Neuronal stem cell (in vitro differentiated cells): ENCODE results near the gene BPIFB1.
A peak's percentile ranks its signal among the peaks of the same experiment; 100 is the strongest.

Experiments used
- DNase-seq: peaks from one replicate; pipeline ENCODE4 v3.0.0-alpha.2; 2013; ENCODE audit warnings: low spot score
- H2AFZ ChIP-seq: one replicate; pipeline ENCODE4 v1.6.1; 2013; ENCODE audit warnings: mild to moderate bottlenecking, low read length, inconsistent platforms
- H2AK5ac ChIP-seq: 2 replicates; pipeline ENCODE4 v1.6.1; 2013; ENCODE audit warnings: low read depth, mild to moderate bottlenecking, inconsistent platforms, low read length, moderate library complexity, mixed read lengths
- H2BK120ac ChIP-seq: 2 replicates; pipeline ENCODE4 v1.6.1; 2013; ENCODE audit warnings: low read depth, mild to moderate bottlenecking, inconsistent platforms, low read length, moderate library complexity, mixed read lengths
- H2BK12ac ChIP-seq: one replicate; pipeline ENCODE4 v1.6.1; 2013; ENCODE audit warnings: low read length, inconsistent platforms
- H2BK15ac ChIP-seq: 2 replicates; pipeline ENCODE4 v1.6.1; 2013; ENCODE audit warnings: mild to moderate bottlenecking, low read length, inconsistent platforms, mixed read lengths
- H2BK5ac ChIP-seq: one replicate; pipeline ENCODE4 v1.6.1; 2013; ENCODE audit warnings: inconsistent platforms, mild to moderate bottlenecking, low read length, moderate library complexity
- H3K14ac ChIP-seq: one replicate; pipeline ENCODE4 v1.6.1; 2013; ENCODE audit warnings: low read length, inconsistent platforms
- H3K18ac ChIP-seq: 2 replicates; pipeline ENCODE4 v1.6.1; 2013; ENCODE audit warnings: low read length, inconsistent platforms
- H3K23ac ChIP-seq: 2 replicates; pipeline ENCODE4 v1.6.1; 2013; ENCODE audit warnings: low read depth, mild to moderate bottlenecking, mixed read lengths, low read length, inconsistent platforms; ENCODE audit not compliant: poor library complexity
- H3K27ac ChIP-seq: replicated peaks from 3 replicates; pipeline ENCODE4 v1.5.1; 2013; ENCODE audit warnings: low read length, inconsistent platforms
- H3K27me3 ChIP-seq, 3 experiments: 2 replicates each; pipeline ENCODE4 v1.6.1; 2013; ENCODE audit warnings: low read length in 3 of 3, mild to moderate bottlenecking in 2 of 3, inconsistent platforms in 1 of 3, low read depth in 1 of 3, mixed read lengths in 1 of 3, moderate library complexity in 1 of 3; ENCODE audit not compliant: control insufficient read depth in 3 of 3, insufficient read depth in 3 of 3
- H3K36me3 ChIP-seq, 2 donors: replicated peaks in 1 of 2; 2 replicates each; pipeline ENCODE4 v1.6.1; 2013; ENCODE audit warnings: low read length in 2 of 2; ENCODE audit not compliant: control insufficient read depth in 2 of 2, insufficient read depth in 2 of 2
- H3K4ac ChIP-seq: 2 replicates; pipeline ENCODE4 v1.6.1; 2013; ENCODE audit warnings: inconsistent platforms, mild to moderate bottlenecking, low read length, moderate library complexity
- H3K4me1 ChIP-seq, 2 donors: 1 replicate in 1 of 2; 2 replicates in 1 of 2; pipeline ENCODE4 v1.6.1; 2013; ENCODE audit warnings: low read length in 2 of 2, low read depth in 1 of 2; ENCODE audit not compliant: control insufficient read depth in 2 of 2, insufficient read depth in 1 of 2
- H3K4me2 ChIP-seq: one replicate; pipeline ENCODE4 v1.6.1; 2013; ENCODE audit warnings: mild to moderate bottlenecking, low read length, inconsistent platforms; ENCODE audit not compliant: insufficient read depth, poor library complexity, severe bottlenecking
- H3K4me3 ChIP-seq, 2 donors: 2 replicates each; pipeline ENCODE4 v1.5.1; 2013; ENCODE audit warnings: low read length in 2 of 2, mild to moderate bottlenecking in 2 of 2, inconsistent platforms in 1 of 2, moderate library complexity in 1 of 2
- H3K79me1 ChIP-seq: one replicate; pipeline ENCODE4 v1.6.1; 2013; ENCODE audit warnings: low read depth, mild to moderate bottlenecking, inconsistent platforms, low read length, moderate library complexity
- H3K9ac ChIP-seq: one replicate; pipeline ENCODE4 v1.6.1; 2013; ENCODE audit warnings: mild to moderate bottlenecking, low read depth, low read length, inconsistent platforms; ENCODE audit not compliant: poor library complexity
- H3K9me3 ChIP-seq, 2 donors: replicated peaks in 1 of 2; 2 replicates each; pipeline versions ENCODE3 to v1.6.1; 2013; ENCODE audit warnings: low read length in 2 of 2, mild to moderate bottlenecking in 2 of 2, inconsistent platforms in 1 of 2, low read depth in 1 of 2, mixed read lengths in 1 of 2, moderate library complexity in 1 of 2; ENCODE audit not compliant: control insufficient read depth in 2 of 2, insufficient read depth in 1 of 2
- H4K8ac ChIP-seq: one replicate; pipeline ENCODE4 v1.6.1; 2013; ENCODE audit warnings: low read depth, mild to moderate bottlenecking, inconsistent platforms, low read length, moderate library complexity
- H4K91ac ChIP-seq: one replicate; pipeline ENCODE4 v1.6.1; 2013; ENCODE audit warnings: low read length, low read depth, mild to moderate bottlenecking, inconsistent platforms; ENCODE audit not compliant: poor library complexity
- WGBS, 2 donors: extraction: QIAGEN DNeasy Blood & Tissue Kit; methylation state at CpG; one replicate each; pipeline ENCODE4 v1.1.7; 2013; ENCODE audit warnings: missing lambda C conversion rate in 2 of 2, mixed read lengths in 1 of 2; ENCODE audit not compliant: insufficient read length in 2 of 2, insufficient replicate concordance in 1 of 2; ENCODE audit errors: extremely low coverage in 2 of 2; 5-methylcytosine and 5-hydroxymethylcytosine counted together

The BPIFB1 gene

DNA sequence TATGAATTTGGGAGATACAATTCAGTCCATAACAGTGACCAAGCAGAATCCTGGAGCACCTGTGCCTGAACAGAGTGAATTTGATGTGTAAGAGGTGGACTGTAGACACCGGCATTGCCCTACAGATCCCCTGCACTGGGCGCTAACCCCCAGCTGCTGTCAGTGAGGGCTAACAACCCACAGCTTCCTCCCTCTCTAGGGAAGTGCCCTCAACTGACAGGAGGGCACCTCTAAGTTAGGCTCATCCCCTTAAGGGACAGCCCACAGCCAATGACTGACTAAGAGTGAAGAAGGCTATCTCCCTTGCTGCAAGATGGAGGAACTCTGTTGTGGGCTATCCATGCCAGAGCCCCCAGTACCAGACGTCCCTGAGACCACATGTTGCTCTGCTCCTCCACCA lies 15.3 kb upstream of the BPIFB1 start:
- H3K18ac ChIP-seq, result no peak overlapping the region
- no peaks in the 10 kb centered on the region for H3K9me3 ChIP-seq
- no peak overlapping the region for H2BK120ac ChIP-seq
- no peak overlapping the region for H2BK15ac ChIP-seq
- H3K4me1 ChIP-seq, result peaks cover 0 to 2% of the 10 kb centered on the region in 2 donors
- H2BK12ac ChIP-seq, result no peak overlapping the region
- H3K27ac ChIP-seq, result no peak overlapping the region
- H3K36me3 ChIP-seq, result no peaks in the 10 kb centered on the region
- H2AK5ac ChIP-seq, result no peak overlapping the region
- no peak overlapping the region for H3K4me2 ChIP-seq
- no peak overlapping the region for H4K8ac ChIP-seq
- no peak overlapping the region for H3K9ac ChIP-seq
- H3K14ac ChIP-seq, result peak overlapping the region; percentile 32
- no peak overlapping the region for H3K4me3 ChIP-seq
- no CpG with 5 or more reads among the region's 3 CpGs for WGBS, 2 donors
- peak overlapping the region; percentile 60 for H3K4ac ChIP-seq
- no peaks in the 10 kb centered on the region for H3K79me1 ChIP-seq
- H3K23ac ChIP-seq, result no peak overlapping the region
- H2BK5ac ChIP-seq, result no peak overlapping the region
- H2AFZ ChIP-seq, result no peak overlapping the region
- peaks cover 0 to 7% (median 0%) of the 10 kb centered on the region in 3 experiments for H3K27me3 ChIP-seq
- DNase-seq, result no peak
- no peak overlapping the region for H4K91ac ChIP-seq

DNA sequence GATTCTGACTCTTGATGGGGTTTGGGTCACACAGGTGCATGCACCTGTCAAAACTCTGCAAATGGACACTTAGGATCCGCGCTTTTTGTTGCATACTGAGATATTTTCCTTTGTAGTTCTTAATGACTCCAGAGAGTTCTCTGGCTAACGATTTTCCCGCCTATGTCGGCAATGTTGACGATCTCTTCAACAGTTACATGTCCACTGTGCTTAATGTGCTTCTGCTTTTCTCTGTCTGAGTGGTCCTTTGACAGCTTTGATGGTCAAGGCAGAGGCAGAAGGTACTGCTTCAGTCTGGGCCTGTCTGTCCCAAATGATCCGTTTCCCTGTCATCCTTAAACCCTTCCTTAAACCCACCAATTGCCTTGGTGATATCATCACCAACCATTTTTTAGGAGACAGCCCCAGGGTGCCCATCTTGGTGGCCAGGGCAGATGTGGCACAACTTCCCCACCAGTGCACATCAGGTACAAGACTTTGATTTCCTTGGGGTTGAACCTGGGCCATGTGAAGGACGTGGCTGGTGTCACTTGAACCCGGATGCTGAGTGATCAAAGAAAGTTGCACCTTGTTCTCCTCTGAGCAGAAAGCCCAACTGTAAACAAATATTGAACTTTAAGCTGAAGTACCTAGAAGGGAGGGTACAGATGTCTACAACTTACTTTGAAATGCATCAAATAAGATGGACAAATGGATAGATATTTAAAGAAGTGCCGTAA lies 10.7 kb upstream of the BPIFB1 start:
- Histone ChIP-seq H2BK5ac (no peak overlapping the region), H2BK15ac (no peak overlapping the region), H2AK5ac (no peak overlapping the region), H3K79me1 (no peaks in the 10 kb centered on the region), H2BK12ac (no peak overlapping the region), H3K4me3 (no peak overlapping the region), H3K18ac (no peak overlapping the region), H3K27me3 (peaks cover 0 to 19% (median 0%) of the 10 kb centered on the region in 3 experiments), H3K14ac (no peak overlapping the region), H4K91ac (no peak overlapping the region), H2AFZ (no peak overlapping the region), H4K8ac (no peak overlapping the region), H3K9me3 (no peaks in the 10 kb centered on the region), H3K27ac (no peak overlapping the region), H3K36me3 (no peaks in the 10 kb centered on the region), H2BK120ac (no peak overlapping the region), H3K23ac (no peak overlapping the region), H3K4me1 (peaks cover 0 to 2% of the 10 kb centered on the region in 2 donors), H3K9ac (no peak overlapping the region), H3K4me2 (no peak overlapping the region), H3K4ac (no peak overlapping the region)
- no CpG with 5 or more reads among the region's 10 CpGs for whole genome bisulfite sequencing, 2 donors
- DNase-seq, result no peak

DNA sequence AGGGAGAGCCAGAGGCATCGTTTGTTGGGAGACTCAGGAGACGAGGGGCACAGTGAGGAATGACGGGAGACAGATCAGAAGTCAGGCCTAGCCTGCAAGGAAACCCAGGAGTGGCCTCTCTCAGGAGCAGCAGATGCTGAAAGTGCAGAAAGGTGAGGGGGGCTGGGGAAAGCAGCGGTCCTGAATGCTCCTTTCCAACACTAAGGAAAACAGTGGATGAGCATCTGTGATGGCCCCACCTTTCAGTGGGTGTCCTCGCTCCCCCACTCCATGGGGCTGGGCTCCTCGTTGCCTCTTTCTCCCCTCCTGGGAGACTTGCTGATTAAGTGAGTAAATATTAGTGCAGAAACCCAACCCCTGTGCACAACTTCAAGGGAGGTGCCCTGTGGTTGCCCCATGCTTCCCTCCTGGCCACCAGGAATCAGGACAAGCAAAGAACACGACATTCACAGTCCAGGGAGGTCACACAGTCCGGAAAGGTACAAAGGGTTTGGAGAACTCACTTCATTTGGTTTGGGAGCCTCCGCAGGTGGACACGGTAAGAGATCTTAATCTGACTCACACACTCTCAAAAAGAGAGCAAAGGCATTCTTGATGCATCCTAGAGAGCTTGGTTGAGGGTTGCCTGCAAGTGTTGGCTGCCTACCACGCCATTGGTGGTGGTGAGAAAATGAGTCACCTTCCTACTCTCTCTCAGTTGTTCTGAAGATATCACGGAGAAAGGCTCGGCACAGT lies 9.7 kb upstream of the BPIFB1 start:
- no peak for DNase-seq
- no peak overlapping the region for H3K4ac ChIP-seq
- H3K4me1 ChIP-seq, result peaks cover 0 to 9% of the 10 kb centered on the region in 2 donors
- H3K9ac ChIP-seq, result no peak overlapping the region
- no peak overlapping the region for H3K14ac ChIP-seq
- peak overlapping the region; percentile 33 for H2BK5ac ChIP-seq
- no peak overlapping the region for H2AFZ ChIP-seq
- no CpG with 5 or more reads among the region's 13 CpGs for WGBS, 2 donors
- H2BK12ac ChIP-seq, result no peak overlapping the region
- H3K18ac ChIP-seq, result no peak overlapping the region
- no peak overlapping the region for H3K23ac ChIP-seq
- no peak overlapping the region for H3K4me3 ChIP-seq
- H4K8ac ChIP-seq, result no peak overlapping the region
- H3K27ac ChIP-seq, result no peak overlapping the region
- H3K4me2 ChIP-seq, result no peak overlapping the region
- no peak overlapping the region for H2BK15ac ChIP-seq
- no peak overlapping the region for H2BK120ac ChIP-seq
- H2AK5ac ChIP-seq, result no peak overlapping the region
- H4K91ac ChIP-seq, result no peak overlapping the region
- H3K36me3 ChIP-seq, result no peaks in the 10 kb centered on the region
- H3K79me1 ChIP-seq, result no peaks in the 10 kb centered on the region
- peaks cover 0 to 25% (median 0%) of the 10 kb centered on the region in 3 experiments for H3K27me3 ChIP-seq
- H3K9me3 ChIP-seq, result no peaks in the 10 kb centered on the region

DNA sequence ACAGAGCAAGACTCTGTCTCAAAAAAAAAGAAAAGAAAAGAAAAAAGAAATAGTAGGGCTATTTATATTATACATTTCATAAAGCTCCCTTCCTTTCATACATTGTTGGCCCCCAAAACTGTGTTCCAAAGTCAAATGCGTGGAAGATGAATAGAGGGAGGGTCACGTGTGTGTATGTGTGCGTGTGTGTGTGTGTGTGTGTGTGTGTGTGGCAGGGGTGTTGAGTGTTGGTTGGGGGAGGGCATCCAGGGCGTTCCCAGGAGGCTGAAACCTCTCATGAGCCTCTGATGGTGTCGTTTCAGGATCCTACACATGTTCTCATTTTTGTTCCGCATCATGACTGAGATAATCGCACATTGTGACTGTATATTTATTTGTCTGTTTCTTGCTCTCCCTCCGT lies 7.8 kb upstream of the BPIFB1 start:
- H3K23ac ChIP-seq, result no peak overlapping the region
- no peak overlapping the region for H2BK12ac ChIP-seq
- DNase-seq, result no peak
- H3K79me1 ChIP-seq, result no peaks in the 10 kb centered on the region
- no CpG with 5 or more reads among the region's 8 CpGs for WGBS, 2 donors
- no peak overlapping the region for H3K9ac ChIP-seq
- H2AFZ ChIP-seq, result no peak overlapping the region
- H3K4me1 ChIP-seq, result peaks cover 0 to 9% of the 10 kb centered on the region in 2 donors
- H3K9me3 ChIP-seq, result no peaks in the 10 kb centered on the region
- peaks cover 0 to 27% (median 0%) of the 10 kb centered on the region in 3 experiments for H3K27me3 ChIP-seq
- no peak overlapping the region for H2BK5ac ChIP-seq
- no peak overlapping the region for H3K4me3 ChIP-seq
- H3K27ac ChIP-seq, result no peak overlapping the region
- no peak overlapping the region for H2BK120ac ChIP-seq
- no peak overlapping the region for H4K91ac ChIP-seq
- no peak overlapping the region for H4K8ac ChIP-seq
- no peak overlapping the region for H2AK5ac ChIP-seq
- H3K14ac ChIP-seq, result no peak overlapping the region
- no peak overlapping the region for H3K4me2 ChIP-seq
- no peak overlapping the region for H3K4ac ChIP-seq
- H3K36me3 ChIP-seq, result no peaks in the 10 kb centered on the region
- no peak overlapping the region for H3K18ac ChIP-seq
- no peak overlapping the region for H2BK15ac ChIP-seq
